HCT116 (cell line): Measurements from ENCODE around the gene ANGEL1. TPM values are rescaled to one million over a fixed set of nuclear protein-coding genes. Genes with fewer than 3 reads are reported as not detected.

Experiments
- ATAC-seq: fragments of 200-7000 bp; cut with Tn5 transposase; 2 replicates; pipeline ENCODE4 v1.9.1; 2020; ENCODE audit warnings: mild to moderate bottlenecking, moderate library complexity
- BruUV-seq: library from RNA; stranded (reverse); fragments of 400-500 nt; replicated peaks from 2 replicates; lab custom pipeline; 2021; lab: Mats Ljungman, UMichigan
- CTCF ChIA-PET: fragments of 300-600 bp; sonication (Branson Sonifier 250); formaldehyde crosslinking; loops from one replicate; lab custom pipeline; 2021; ENCODE audit warnings: antibody characterized with exemption; lab: Charles Lee
- POLR2A ChIA-PET: fragments of 300-600, 350-600 bp; sonication (Branson Sonifier 250); formaldehyde crosslinking; loops from one replicate; lab custom pipeline; 2021; ENCODE audit warnings: antibody characterized with exemption; lab: Charles Lee
- RAD21 ChIA-PET, 2 experiments: fragments of 300-600 bp; sonication (Branson Sonifier 250); formaldehyde crosslinking; loops; one replicate each; lab custom pipeline; 2023; ENCODE audit warnings: low total read pairs in 2 of 2; ENCODE audit not compliant: uncharacterized antibody in 2 of 2, unreplicated experiment in 2 of 2, low non-redundant PET in 1 of 2; lab: Charles Lee
- DNase-seq: peaks from one replicate; pipeline ENCODE4 v3.0.0-alpha.2; 2010; ENCODE audit warnings: low read depth, low spot score
- H2AFZ ChIP-seq: fragments of 200-600 bp; shearing (Covaris generic), sonication (generic); 2 replicates; pipeline ENCODE4 v1.6.1; 2017; ENCODE audit warnings: low read depth, mixed run types, mixed read lengths, antibody characterized with exemption, low read length; ENCODE audit not compliant: poor library complexity, severe bottlenecking
- H3K27ac ChIP-seq: 2 replicates; pipeline ENCODE4 v1.5.1; 2012; ENCODE audit warnings: low read depth, low read length
- H3K27me3 ChIP-seq: fragments of 200-600 bp; sonication (generic); 2 replicates; pipeline ENCODE4 v1.6.1; 2016; ENCODE audit warnings: mixed run types, low read length, mixed read lengths; ENCODE audit not compliant: insufficient read depth
- H3K36me3 ChIP-seq, 2 experiments: fragments of 200-500 bp in 1 of 2; fragments of 200-600 bp in 1 of 2; sonication (Bioruptor generic) in 1 of 2; sonication (generic) in 1 of 2; 2 replicates each; pipeline versions ENCODE4 v1.5.1 to v1.6.1; 2014 to 2016; ENCODE audit warnings: low read length in 2 of 2, inconsistent platforms in 1 of 2, mixed read lengths in 1 of 2, mixed run types in 1 of 2; ENCODE audit not compliant: insufficient read depth in 2 of 2, control insufficient read depth in 1 of 2
- H3K4me1 ChIP-seq, 2 experiments: fragments of 200-600 bp in 1 of 2; sonication (generic) in 1 of 2; 2 replicates each; pipeline versions ENCODE4 v1.5.1 to v1.6.1; 2012 to 2017; ENCODE audit warnings: low read length in 2 of 2, inconsistent platforms in 1 of 2, mild to moderate bottlenecking in 1 of 2, mixed read lengths in 1 of 2, mixed run types in 1 of 2, moderate library complexity in 1 of 2; ENCODE audit not compliant: insufficient read depth in 2 of 2, control insufficient read depth in 1 of 2
- H3K4me2 ChIP-seq: fragments of 200-600 bp; sonication (generic); 2 replicates; pipeline ENCODE4 v1.6.1; 2017; ENCODE audit warnings: mixed run types, low read length, mixed read lengths
- H3K4me3 ChIP-seq, 2 experiments: fragments of 200-600 bp in 1 of 2; sonication (generic) in 1 of 2; replicated peaks in 1 of 2; 2 replicates each; pipeline ENCODE4 v1.5.1; 2011 to 2016; ENCODE audit warnings: low read length in 2 of 2, control low read depth in 1 of 2, low read depth in 1 of 2, mild to moderate bottlenecking in 1 of 2, mixed read lengths in 1 of 2, mixed run types in 1 of 2
- H3K79me2 ChIP-seq: fragments of 200-600 bp; sonication (generic); 2 replicates; pipeline ENCODE4 v1.6.1; 2017; ENCODE audit warnings: mild to moderate bottlenecking, mixed run types, low read length, moderate library complexity, mixed read lengths; ENCODE audit not compliant: insufficient read depth
- H3K9ac ChIP-seq: fragments of 200-600 bp; sonication (generic); 2 replicates; pipeline ENCODE4 v1.6.1; 2016; ENCODE audit warnings: low read length, mixed read lengths
- H3K9me2 ChIP-seq: fragments of 200-600 bp; sonication (generic), shearing (Covaris generic); 2 replicates; pipeline ENCODE4 v1.6.1; 2017; ENCODE audit warnings: mixed run types, mild to moderate bottlenecking, moderate library complexity; ENCODE audit not compliant: insufficient read depth
- H3K9me3 ChIP-seq, 2 experiments: fragments of 200-500 bp in 1 of 2; fragments of 200-600 bp in 1 of 2; sonication (Bioruptor generic) in 1 of 2; sonication (generic) in 1 of 2; 2 replicates each; pipeline ENCODE4 v1.6.1; 2014 to 2017; ENCODE audit warnings: low read length in 2 of 2, mixed read lengths in 2 of 2, inconsistent platforms in 1 of 2, low read depth in 1 of 2, mild to moderate bottlenecking in 1 of 2, mixed run types in 1 of 2, moderate library complexity in 1 of 2; ENCODE audit not compliant: control insufficient read depth in 1 of 2, insufficient read depth in 1 of 2
- H4K20me1 ChIP-seq: fragments of 200-600 bp; sonication (generic), shearing (Covaris generic); 2 replicates; pipeline ENCODE4 v1.6.1; 2017; ENCODE audit warnings: mixed run types, mild to moderate bottlenecking, moderate library complexity; ENCODE audit not compliant: insufficient read depth
- CBX3 ChIP-seq: IDR thresholded peaks from 2 replicates; pipeline ENCODE4 v1.6.1; 2012; ENCODE audit warnings: low read depth
- EGR1 ChIP-seq: IDR thresholded peaks from 2 replicates; pipeline ENCODE4 v1.6.1; 2012; ENCODE audit warnings: low read depth
- ELF1 ChIP-seq: IDR thresholded peaks from 2 replicates; pipeline ENCODE4 v1.6.1; 2012; ENCODE audit warnings: low read depth, borderline replicate concordance
- POLR2AphosphoS5 ChIP-seq: IDR thresholded peaks from 2 replicates; pipeline ENCODE4 v1.6.1; 2011; ENCODE audit warnings: mild to moderate bottlenecking, low read depth, low read length, moderate library complexity
- SP1 ChIP-seq: IDR thresholded peaks from 2 replicates; pipeline ENCODE4 v1.6.1; 2012; ENCODE audit warnings: low read depth
- SRF ChIP-seq: IDR thresholded peaks from 2 replicates; pipeline ENCODE4 v1.6.1; 2012; ENCODE audit warnings: low read depth
- TCF7L2 ChIP-seq: IDR thresholded peaks from 2 replicates; pipeline ENCODE4 v1.7.0; 2011; ENCODE audit warnings: borderline replicate concordance, inconsistent platforms; ENCODE audit not compliant: insufficient read depth, insufficient read length; ENCODE audit errors: extremely low read depth
- YY1 ChIP-seq: IDR thresholded peaks from 2 replicates; pipeline ENCODE4 v1.6.1; 2011; ENCODE audit warnings: low read length, low read depth, moderate library complexity, mild to moderate bottlenecking; ENCODE audit not compliant: insufficient replicate concordance; ENCODE audit errors: extremely low read depth
- ZNF274 ChIP-seq: fragments of 200-500 bp; sonication (Bioruptor generic); IDR thresholded peaks from 2 replicates; pipeline ENCODE4 v1.6.1; 2014; ENCODE audit warnings: mild to moderate bottlenecking, low read depth, low read length, inconsistent platforms
- intact Hi-C: fragments of 100-400 bp; cut with micrococcal nuclease; formaldehyde crosslinking; loops from 2 replicates; pipeline ENCODE4 v1.10.0; 2022
- total RNA-seq: library from RNA; stranded (reverse); gene quantifications from one replicate; pipeline ENCODE4 v1.2.1, GENCODE V29; 2021; ENCODE audit not compliant: unreplicated experiment
- TF ChIP-seq, protein P1 (sequence below): IDR thresholded peaks from 2 replicates; pipeline ENCODE4 v1.6.1; 2011; ENCODE audit warnings: mild to moderate bottlenecking, low read length, moderate library complexity; ENCODE audit not compliant: insufficient replicate concordance; ENCODE audit errors: extremely low read depth

Gene ANGEL1
- total RNA-seq, 1 experiment from 2014 or later = 20.6 TPM

DNA sequence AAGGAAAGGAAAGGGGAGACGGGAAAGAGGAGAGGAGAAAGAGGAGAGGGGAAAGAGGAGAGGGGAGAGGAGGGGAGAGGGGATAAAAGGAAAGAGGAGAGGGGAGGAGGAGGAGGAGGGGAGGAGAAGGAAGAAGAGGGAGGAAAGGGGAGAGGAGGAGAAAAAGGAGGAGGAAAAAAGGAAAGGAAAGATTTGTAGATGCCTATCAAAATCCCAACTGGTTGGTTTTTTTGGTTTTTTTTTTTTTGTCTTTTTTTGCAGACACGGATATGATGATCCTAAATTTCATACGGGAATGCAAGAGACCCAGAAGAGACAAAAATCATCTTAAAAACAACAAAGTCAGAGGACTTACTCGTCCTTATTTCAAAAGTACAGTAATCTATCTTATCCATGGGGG, 19.4 kb downstream of the ANGEL1 start:
- Histone ChIP-seq H3K4me2 (no peak overlapping the region), H3K27me3 (no peaks in the 10 kb centered on the region), H3K9me3 (no peaks in the 10 kb centered on the region), H3K9me2 (no peaks in the 10 kb centered on the region), H2AFZ (no peak overlapping the region), H3K79me2 (no peaks in the 10 kb centered on the region), H3K4me1 (peaks cover 0 to 5% of the 10 kb centered on the region in 2 experiments; a peak in 2 of 4 replicates), H3K4me3 (no peak overlapping the region), H3K9ac (no peak overlapping the region), H3K36me3 (peaks cover 12 to 24% of the 10 kb centered on the region in 2 experiments; a peak in 3 of 4 replicates), H3K27ac (no peak overlapping the region), H4K20me1 (no peaks in the 10 kb centered on the region)
- no TSS peak for BruUV-seq
- no peak for TF ChIP-seq POLR2AphosphoS5
- no peak for TF ChIP-seq ZNF274
- ATAC-seq (no peak), DNase-seq (no peak)
- intact Hi-C loops = no loop called here
- ChIA-PET RAD21 (no interaction called here), CTCF (no interaction called here), POLR2A (no interaction called here)

DNA sequence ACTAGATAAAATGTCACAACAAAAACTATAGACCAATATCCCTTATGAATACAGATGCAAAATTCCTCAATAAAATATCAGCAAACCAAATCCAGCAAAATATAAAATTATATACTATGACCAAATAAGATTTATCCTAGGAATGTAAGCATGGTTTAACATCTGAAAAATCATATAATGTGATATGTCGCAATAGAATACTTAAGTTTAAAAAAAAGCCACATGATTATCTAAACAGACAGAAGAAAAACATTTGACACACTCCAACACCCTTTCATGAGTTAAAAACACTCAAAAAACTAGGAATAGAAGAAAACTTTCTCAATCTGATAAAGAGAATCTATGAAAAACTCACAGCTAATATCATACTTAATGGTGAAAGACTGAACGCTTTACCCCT, 20.3 kb downstream of the ANGEL1 start:
- DNase-seq = no peak
- peaks cover 0 to 5% of the 10 kb centered on the region in 2 experiments; a peak in 2 of 4 replicates for H3K4me1 ChIP-seq
- no peaks in the 10 kb centered on the region for H3K9me2 ChIP-seq
- H3K4me2 ChIP-seq = no peak overlapping the region
- H3K36me3 ChIP-seq = peaks cover 17 to 29% of the 10 kb centered on the region in 2 experiments; a peak in 3 of 4 replicates
- intact Hi-C loops = no loop called here
- no peak overlapping the region for H3K9ac ChIP-seq
- no peaks in the 10 kb centered on the region for H3K27me3 ChIP-seq
- H3K4me3 ChIP-seq = no peak overlapping the region
- no peak overlapping the region for H2AFZ ChIP-seq
- H3K27ac ChIP-seq = no peak overlapping the region
- ChIA-PET RAD21 (no interaction called here), CTCF (no interaction called here), POLR2A (no interaction called here)
- no peaks in the 10 kb centered on the region for H4K20me1 ChIP-seq
- no peaks in the 10 kb centered on the region for H3K79me2 ChIP-seq
- H3K9me3 ChIP-seq = no peaks in the 10 kb centered on the region
- ATAC-seq = no peak
- TF ChIP-seq ZNF274 (no peak), EGR1 (no peak), TCF7L2 (no peak), SP1 (no peak), CBX3 (no peak), YY1 (no peak), ELF1 (no peak), SRF (no peak), POLR2AphosphoS5 (no peak)
- TF ChIP-seq, protein P1, sequence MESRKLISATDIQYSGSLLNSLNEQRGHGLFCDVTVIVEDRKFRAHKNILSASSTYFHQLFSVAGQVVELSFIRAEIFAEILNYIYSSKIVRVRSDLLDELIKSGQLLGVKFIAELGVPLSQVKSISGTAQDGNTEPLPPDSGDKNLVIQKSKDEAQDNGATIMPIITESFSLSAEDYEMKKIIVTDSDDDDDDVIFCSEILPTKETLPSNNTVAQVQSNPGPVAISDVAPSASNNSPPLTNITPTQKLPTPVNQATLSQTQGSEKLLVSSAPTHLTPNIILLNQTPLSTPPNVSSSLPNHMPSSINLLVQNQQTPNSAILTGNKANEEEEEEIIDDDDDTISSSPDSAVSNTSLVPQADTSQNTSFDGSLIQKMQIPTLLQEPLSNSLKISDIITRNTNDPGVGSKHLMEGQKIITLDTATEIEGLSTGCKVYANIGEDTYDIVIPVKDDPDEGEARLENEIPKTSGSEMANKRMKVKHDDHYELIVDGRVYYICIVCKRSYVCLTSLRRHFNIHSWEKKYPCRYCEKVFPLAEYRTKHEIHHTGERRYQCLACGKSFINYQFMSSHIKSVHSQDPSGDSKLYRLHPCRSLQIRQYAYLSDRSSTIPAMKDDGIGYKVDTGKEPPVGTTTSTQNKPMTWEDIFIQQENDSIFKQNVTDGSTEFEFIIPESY = no peak
- TF ChIP-seq, all 23 proteins: peak for 0
- no TSS peak for BruUV-seq
